Tibial nerve (tissue), 4 donors: Measurements from ENCODE around the gene TXNL1.

Experiments
- EP300 ChIP-seq, 2 donors: sonication (generic); formaldehyde crosslinking; IDR thresholded peaks; one replicate each; pipeline ENCODE4 v1.6.1; 2017; ENCODE audit warnings: antibody characterized with exemption in 2 of 2, mild to moderate bottlenecking in 1 of 2
- TF ChIP-seq, protein P1 (sequence below), 5 experiments: fragments of 200-600 bp in 3 of 5; fragments of 450-650 bp in 2 of 5; sonication (generic) in 3 of 5; IDR thresholded peaks; one replicate each; pipeline ENCODE4 v1.5.1; 2016 to 2019; ENCODE audit warnings: antibody characterized with exemption in 5 of 5, mild to moderate bottlenecking in 3 of 5, moderate library complexity in 2 of 5

DNA sequence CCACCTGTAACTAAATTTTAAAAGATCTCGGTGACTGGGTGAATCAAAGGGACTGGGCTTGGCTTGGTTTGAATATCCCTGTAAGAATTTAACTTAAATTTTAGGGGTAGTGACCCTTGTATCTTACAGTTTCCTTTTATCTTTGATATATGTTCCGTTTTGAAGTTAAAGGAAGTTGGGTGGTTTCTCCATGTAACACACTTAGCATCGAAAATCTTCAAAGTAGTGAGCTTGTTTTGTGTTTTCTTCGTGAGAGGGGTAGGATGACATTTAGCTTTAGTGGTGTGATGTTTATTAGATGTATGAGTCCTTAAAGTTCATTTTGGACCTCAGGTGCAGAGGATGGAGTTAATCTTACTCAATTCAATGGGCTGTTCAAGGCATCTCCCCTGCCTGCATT, 14.4 kb upstream of the TXNL1 start:
- TF ChIP-seq EP300 (IDR thresholded peaks at IDR 0.05) = no peak
- TF ChIP-seq, protein P1, sequence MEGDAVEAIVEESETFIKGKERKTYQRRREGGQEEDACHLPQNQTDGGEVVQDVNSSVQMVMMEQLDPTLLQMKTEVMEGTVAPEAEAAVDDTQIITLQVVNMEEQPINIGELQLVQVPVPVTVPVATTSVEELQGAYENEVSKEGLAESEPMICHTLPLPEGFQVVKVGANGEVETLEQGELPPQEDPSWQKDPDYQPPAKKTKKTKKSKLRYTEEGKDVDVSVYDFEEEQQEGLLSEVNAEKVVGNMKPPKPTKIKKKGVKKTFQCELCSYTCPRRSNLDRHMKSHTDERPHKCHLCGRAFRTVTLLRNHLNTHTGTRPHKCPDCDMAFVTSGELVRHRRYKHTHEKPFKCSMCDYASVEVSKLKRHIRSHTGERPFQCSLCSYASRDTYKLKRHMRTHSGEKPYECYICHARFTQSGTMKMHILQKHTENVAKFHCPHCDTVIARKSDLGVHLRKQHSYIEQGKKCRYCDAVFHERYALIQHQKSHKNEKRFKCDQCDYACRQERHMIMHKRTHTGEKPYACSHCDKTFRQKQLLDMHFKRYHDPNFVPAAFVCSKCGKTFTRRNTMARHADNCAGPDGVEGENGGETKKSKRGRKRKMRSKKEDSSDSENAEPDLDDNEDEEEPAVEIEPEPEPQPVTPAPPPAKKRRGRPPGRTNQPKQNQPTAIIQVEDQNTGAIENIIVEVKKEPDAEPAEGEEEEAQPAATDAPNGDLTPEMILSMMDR (IDR thresholded peaks at IDR 0.05) = no peak
